ENCODE results near the gene HOXA11.

HOXA11 gene

DNA sequence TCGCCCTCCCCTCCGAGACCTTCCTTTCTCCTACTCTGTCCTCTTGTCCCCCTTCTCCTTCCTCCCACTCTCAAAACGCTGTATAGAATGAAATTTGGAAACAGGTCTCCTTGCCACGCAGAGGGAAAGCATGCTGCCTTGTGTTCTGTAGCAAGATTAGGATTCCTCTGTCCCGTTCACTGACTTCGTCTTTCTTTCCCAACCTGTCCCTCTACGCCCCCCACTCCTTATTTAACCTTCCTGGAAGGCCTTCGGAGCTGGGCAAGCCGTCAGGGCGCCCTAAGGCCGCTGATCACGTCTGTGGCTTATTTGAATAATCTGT is 21.0 kb downstream of the HOXA11 start:
- no peak overlapping the region for H3K27ac ChIP-seq
- TF ChIP-seq, protein P1, sequence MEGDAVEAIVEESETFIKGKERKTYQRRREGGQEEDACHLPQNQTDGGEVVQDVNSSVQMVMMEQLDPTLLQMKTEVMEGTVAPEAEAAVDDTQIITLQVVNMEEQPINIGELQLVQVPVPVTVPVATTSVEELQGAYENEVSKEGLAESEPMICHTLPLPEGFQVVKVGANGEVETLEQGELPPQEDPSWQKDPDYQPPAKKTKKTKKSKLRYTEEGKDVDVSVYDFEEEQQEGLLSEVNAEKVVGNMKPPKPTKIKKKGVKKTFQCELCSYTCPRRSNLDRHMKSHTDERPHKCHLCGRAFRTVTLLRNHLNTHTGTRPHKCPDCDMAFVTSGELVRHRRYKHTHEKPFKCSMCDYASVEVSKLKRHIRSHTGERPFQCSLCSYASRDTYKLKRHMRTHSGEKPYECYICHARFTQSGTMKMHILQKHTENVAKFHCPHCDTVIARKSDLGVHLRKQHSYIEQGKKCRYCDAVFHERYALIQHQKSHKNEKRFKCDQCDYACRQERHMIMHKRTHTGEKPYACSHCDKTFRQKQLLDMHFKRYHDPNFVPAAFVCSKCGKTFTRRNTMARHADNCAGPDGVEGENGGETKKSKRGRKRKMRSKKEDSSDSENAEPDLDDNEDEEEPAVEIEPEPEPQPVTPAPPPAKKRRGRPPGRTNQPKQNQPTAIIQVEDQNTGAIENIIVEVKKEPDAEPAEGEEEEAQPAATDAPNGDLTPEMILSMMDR (conservative IDR thresholded peaks at IDR 0.05), result no peak
- no peak for TF ChIP-seq ZFX (IDR thresholded peaks at IDR 0.05)

DNA sequence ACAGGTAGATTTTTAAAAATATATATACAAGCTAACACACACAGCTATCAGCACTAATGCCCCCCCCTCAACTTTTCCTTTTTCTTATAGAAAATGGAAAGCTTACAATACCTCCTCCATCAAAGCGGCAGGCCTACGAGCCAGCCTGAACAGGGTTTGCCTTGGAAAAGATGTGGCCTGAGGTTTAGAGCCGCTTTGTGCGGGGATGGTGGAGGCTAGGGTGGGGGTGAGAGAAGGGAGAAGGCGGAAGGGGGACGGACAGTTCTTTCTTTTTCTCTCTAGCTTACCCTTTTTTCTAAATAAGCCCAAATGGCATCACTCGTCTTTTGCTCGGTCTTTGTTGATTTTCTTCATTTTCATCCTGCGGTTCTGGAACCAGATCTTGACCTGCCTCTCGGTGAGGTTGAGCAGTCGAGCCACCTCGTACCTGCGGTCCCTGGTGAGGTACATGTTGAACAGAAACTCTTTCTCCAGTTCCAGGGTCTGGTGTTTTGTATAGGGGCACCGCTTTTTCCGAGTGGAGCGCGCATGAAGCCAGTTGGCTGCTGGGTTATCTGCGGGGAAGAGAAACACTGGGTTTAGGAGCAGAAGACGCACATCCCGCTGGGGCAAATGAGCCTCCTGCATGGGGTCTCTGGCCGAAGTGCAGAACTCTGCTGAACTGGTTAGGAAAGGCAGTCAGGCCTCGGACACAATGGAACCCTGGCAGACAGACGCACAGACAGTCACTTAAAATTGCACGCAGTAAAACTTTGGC is 21.6 kb downstream of the HOXA11 start:
- no peak overlapping the region for H3K27ac ChIP-seq
- TF ChIP-seq ZFX (IDR thresholded peaks at IDR 0.05), result no peak
- TF ChIP-seq, protein P1 (conservative IDR thresholded peaks at IDR 0.05), result no peak

DNA sequence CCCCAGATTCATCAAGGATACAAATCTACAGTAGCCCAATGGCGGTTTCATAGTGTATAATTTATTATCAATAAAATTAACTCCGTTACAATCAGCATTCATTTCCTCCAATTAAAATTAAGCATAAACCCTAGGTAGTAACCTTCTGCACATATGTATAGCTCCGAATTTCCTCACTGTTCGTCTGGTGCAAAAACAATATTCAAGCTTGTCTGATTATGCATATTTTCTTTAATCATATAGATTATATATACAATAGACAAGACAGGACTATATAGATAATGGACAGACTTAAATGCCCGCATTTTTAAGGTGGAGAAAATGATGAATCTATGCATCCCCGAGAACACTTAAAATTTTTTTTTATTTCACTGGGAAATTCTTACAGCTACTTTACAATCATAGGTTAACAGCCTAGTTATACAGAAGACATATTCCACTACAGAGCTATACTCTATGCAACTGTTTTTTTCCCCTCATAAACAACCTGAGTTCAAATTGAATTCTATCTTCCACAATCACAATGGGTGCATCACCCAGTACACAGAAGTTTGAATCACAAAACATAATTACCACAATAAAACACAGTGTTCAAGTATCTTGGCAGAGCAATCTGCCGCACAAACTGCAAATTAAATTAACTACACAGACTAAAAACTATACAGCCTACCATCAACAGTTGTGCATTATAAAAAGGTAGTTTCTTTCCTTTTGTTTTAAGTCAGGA is 22.3 kb downstream of the HOXA11 start:
- no peak overlapping the region for H3K27ac ChIP-seq

DNA sequence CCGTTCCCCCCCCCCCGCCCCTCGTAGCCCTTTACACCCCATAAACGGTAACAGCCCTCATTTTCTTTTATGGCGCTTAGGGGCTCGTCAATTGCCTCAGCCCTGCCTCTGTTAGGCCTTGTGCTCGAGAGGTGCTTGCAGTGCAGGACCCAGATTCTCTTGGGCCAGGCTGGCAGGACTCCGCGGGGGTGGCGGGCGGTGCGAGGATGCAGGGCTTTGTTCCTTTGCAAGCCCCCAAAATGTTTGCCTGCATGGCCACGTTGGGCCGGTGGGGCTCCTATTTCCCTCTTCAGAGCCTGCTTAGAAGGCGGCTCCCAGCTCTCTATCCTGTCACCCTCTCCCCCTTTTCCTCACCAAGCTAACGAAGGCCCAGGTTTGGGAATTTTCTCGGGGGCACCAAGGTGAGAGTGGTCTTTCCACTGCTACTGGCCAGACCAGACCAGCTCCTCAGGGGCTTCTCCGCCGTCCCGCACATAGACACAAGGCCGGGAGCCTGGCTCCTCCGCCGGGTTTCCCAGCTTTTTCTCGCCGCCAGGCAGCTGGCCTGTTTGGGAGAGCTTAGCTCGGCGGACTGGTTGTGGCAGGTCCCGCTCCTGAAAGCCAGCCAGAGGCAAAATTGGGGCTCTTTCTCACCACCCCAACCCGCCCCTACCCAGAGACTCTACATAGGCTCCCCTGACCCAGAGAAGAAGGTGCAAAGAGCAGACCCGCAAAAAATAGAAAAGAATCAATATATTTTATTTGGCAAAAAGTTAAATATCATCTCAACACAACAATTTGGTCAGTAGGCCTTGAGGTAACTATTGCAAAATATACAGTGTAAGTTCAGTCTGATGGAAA is 23.1 kb downstream of the HOXA11 start:
- TF ChIP-seq ZFX (IDR thresholded peaks at IDR 0.05), result no peak
- TF ChIP-seq, protein P1 (conservative IDR thresholded peaks at IDR 0.05), result no peak

More for the DNA sequence above, 22.3 kb downstream of the HOXA11 start:
- TF ChIP-seq, protein P1 (conservative IDR thresholded peaks at IDR 0.05), result no peak
- no peak for TF ChIP-seq ZFX (IDR thresholded peaks at IDR 0.05)

DNA sequence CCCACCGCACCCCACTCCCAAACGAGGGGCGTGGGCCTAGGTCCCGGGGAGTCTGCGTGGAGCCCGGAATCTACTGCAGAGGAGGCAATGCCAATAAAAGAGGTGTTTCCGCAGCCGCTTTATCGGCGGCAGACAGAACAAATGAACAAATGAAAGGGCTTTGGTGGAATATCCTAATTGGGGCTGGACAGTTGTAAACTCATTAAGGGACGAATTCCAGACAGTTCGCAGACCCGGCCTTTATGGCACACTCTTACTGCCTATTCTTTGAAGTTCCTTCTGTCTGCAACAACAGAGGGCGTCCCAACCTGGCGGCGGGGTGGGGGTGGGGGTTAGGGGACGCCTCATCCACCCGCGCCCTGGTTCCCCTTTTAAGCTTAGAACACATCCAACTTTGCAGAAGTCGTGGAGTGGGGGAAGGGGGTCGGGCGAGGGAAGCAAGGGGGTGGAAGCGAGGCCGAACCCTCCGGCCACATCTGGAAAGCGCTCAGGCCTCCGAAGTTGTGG is 23.8 kb downstream of the HOXA11 start:
- H3K27ac ChIP-seq, result peak overlapping the region; percentile 71
- TF ChIP-seq, protein P1 (conservative IDR thresholded peaks at IDR 0.05), result no peak; the same call in 1 of the 2 replicates
- no peak for TF ChIP-seq ZFX (IDR thresholded peaks at IDR 0.05)

More for the DNA sequence above, 23.1 kb downstream of the HOXA11 start:
- no peak overlapping the region for H3K27ac ChIP-seq

DNA sequence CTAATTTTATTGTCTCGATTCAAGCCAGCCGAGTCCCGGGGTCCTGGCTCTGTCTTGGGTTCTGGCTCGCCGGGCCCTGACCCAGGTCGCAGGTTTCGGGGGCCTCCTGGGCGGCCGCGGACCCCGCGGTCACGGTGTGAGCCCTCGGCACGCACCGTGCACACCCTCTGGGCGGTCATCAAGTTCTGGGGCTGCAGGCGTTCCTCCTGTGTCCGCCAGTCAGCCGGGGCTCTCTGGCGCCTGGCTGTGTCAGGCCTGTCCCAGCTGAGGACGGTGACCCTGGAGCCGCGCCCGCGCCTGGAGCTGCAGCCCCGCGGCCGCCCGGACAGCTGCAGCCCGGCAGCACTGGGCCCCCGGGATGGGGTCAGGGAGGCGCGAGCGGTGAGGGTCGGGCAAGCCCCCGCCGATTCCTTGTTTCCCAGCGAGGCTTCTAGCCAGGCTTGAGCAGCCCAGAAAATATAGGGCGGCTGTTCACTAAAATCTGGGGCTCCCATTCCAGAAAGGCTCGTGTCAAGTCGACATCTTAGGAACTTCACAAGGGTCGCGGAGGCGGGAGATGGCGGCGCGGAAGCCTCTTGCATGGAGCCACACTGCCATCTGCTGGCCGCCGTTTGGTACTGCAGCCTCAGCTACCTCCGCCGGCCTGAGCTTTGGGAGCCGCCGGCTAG is 24.4 kb downstream of the HOXA11 start:
- no peak; the same call in 1 of the 2 replicates for TF ChIP-seq ZFX (IDR thresholded peaks at IDR 0.05)
- TF ChIP-seq, protein P1 (conservative IDR thresholded peaks at IDR 0.05), result peak; percentile 98
- H3K27ac ChIP-seq, result peak overlapping the region; percentile 71

All from C4-2B (cell line).